GM21576 (cell line): ENCODE data around the gene UBD.
A peak's percentile ranks its signal among the peaks of the same experiment; 100 is the strongest.

Experiments used
- ATAC-seq: cut with Tn5 transposase; IDR thresholded peaks from one replicate; pipeline ENCODE4 v1.9.1; 2021; ENCODE audit warnings: mild to moderate bottlenecking, moderate library complexity; ENCODE audit not compliant: unreplicated experiment

UBD gene

DNA sequence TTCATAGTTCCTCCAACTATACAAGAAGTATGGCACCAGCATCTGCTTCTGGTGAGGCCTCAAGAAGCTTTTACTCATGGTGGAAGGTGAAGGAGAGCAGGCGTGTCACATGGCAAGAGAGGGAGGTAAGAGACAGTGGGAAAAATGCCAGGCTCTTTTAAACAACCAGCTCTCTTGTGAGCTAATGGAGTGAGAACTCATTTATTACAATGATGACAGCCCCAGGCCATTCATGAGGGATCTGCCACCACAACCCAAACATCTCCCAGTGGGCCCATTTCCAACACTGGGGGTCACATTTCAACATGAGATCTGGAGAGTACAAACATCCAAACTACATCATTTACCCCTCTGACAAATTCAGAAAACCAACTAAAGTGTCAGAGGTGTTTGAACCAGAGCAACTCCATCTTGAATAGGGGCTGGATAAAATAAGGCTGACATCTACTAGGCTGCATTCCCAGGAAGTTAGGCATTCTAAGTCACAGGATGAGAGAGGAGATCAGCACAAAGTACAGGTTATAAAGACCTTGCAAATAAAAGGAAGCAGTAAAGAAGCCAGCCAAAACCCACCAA is 2.2 kb upstream of the UBD start:
- no peak for ATAC-seq

DNA sequence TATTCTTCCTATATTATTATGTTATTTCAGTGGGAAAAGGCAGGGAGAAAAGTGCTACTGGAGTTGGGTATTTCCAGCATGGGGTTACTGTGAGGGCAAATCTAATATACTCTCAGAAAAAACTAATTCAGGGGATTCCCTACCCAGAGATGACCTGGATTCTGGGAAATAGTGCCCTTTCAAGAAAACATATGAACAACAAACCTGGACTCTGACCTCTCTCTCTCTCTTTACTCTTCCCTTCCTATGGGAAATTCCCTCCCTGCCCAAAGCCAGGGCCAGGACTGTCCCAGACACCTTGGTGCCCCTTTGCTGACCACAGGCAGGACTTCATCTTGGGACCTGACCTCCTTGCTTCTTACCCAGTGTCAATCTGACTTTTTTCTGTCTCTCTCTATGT is 1.6 kb upstream of the UBD start:
- ATAC-seq, result no peak

DNA sequence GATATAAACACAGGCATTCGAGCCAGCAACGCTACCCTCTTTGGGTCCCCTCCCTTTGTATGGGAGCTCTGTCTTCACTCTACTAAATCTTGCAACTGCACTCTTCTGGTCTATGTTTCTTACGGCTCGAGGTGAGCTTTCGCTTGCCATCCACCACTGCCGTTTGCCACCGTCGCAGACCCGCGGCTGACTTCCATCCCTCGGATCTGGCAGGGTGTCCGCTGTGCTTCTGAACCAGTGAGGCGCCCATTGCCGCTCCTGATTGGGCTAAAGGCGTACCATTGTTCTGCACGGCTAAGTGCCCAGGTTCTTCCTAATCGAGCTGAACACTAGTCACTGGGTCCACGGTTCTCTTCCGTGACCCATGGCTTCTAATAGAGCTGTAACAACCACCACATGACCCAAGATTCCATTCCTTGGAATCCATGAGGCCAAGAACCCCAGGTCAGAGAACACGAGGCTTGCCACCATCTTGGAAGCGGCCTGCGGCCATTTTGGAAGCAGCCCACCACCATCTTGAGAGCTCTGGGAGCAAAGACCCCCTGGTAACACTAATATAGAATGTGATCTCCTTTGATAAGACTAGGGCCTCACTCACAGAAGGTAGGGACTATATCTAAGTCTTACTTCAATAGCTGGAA is 973 bp downstream of the UBD start:
- no peak for ATAC-seq

DNA sequence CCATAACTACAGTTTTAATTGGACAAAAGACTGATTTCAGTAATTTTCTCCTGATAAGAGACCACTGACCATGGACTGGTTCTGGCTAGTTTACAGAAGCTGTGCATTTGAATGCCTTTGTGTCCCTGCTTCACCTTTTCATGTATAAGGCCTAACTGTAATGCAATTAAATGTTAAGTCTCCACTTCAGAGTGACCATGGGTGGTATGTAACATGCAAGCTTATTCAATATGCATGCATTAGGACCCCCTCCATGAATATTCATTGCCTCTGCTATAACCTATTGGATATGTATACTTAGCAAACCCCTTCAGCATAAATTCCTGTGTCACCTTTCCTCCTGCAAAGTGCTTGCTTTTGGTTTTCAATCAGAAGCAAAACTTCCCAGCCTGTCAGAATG is 2.2 kb downstream of the UBD start:
- no peak for ATAC-seq

- ATAC-seq, result no peak
These were observed 4.8 kb downstream of the UBD start for GRCh38 chr6:29554764-29555163.

GRCh38 chr6:29553268-29554057 is 6.1 kb downstream of the UBD start:
- no peak for ATAC-seq

DNA sequence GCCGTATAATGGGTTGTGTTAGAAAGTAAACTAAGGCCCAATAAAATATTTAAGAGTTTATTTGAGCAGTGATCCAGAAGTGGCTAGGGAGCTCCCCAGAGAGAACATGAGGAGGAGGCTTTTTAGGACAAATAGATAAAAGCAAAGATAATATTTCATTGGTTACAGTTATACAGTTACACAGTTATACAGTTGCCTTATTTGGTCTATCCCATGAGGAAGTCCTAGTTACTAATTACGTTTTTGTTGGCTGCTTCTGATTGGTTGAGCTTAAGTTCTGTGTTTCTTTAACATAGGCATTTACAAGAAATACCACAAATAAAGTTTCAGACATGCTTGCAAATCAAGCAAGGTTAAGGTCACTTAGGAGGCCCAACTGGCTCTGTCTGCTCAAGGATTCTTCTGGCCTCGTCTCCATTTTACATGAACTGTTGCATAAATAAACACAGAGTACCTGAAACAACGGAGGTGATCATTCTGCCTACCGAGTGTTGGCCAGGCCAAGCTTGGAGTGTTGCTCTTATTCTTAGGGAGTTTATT is 7.0 kb downstream of the UBD start:
- ATAC-seq, result peak; percentile 82

GRCh38 chr6:29547573-29547972 is 12.0 kb downstream of the UBD start:
- ATAC-seq, result no peak

- ATAC-seq, result no peak
These were observed 21.7 kb downstream of the UBD start for GRCh38 chr6:29537714-29538403.

- no peak for ATAC-seq
These were observed 27.1 kb downstream of the UBD start for GRCh38 chr6:29532320-29532951.

DNA sequence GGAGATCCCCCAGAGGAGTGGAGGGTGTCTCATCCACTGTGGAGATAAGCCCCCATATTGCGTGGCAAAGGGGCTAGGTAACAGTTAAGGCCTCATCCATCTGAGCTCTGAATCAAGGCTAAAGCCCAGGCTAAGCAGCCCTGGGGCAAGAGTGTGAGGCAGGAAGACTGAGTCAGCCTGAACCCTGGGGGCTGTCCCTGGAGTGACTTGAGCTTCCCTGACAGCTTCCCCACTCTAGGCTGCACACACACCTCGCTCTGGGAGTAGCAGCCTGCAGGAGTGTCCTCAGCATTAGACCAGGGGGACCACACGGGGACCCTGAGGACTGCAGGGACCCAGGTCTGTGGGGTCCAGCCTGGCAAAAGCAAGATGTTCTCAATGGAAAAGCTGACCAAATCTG is 27.9 kb downstream of the UBD start:
- peak; percentile 54 for ATAC-seq

DNA sequence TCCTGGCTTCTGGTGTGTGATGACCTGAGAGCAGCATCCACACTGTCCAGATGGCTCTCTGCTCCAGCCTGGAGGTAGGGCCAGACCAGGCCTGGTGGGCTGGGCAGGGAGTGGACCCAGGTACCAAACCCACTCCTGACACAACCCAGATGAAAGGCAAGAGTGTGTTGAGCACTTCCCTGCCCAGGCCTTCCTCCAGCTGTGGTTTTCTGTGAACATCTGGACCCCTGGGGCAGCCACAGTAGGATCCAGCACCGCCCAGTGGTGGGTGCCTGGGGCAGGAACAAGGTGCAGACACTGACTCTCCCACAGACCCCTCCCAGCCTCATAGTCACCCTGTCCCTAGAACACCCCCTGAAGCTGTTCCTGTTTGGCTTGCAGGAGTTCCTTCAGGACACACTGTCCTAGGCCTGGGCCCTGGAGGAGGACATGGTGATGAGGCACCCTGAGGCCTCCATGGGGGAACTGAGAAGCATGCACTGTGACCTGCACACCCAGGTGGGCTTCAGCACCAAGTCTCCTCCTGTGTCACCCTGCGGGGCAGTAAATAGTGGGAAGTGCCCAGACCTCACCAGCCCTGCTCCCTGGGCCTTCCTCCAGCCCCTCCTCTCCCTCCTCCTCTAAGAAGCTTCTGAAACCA is 28.7 kb downstream of the UBD start:
- ATAC-seq, result no peak

- no peak for ATAC-seq
These were observed 29.6 kb downstream of the UBD start for GRCh38 chr6:29529956-29530355.

- ATAC-seq, result no peak
These were observed 30.5 kb downstream of the UBD start for GRCh38 chr6:29528988-29529560.

DNA sequence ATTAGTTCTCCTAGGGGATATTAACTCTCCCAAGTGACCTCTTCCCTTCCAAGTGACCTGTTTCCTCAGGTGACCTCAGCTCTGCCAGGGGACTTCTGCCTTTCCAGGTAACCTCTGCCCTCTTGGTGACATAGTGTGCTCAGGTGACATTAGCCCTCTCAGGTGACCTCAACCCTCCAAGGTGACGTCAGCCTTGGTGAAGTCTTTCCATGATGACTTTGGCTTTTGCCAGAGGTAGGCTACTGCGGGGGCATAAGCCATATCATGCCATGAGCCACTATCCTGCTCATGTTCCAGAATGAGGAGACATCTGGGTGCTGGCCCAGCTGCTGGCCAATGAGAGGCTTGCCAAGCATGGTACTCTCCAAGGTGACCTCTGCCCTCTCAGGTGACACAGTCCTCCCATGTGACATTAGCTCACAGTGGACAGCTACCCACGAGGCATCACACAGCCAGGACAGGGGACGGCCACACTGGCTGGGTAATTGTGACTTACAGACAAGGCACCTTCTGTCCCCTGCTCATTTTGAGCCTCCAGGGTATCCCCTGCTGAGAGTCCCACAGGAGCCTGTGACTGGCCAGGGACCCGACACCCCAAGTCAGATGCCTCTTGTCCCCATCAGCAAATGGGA is 31.1 kb downstream of the UBD start:
- no peak for ATAC-seq

- ATAC-seq, result no peak
These were observed 32.0 kb downstream of the UBD start for GRCh38 chr6:29527564-29527963.

GRCh38 chr6:29527126-29527525 is 32.4 kb downstream of the UBD start:
- no peak for ATAC-seq

- no peak for ATAC-seq
These were observed 34.3 kb downstream of the UBD start for GRCh38 chr6:29525311-29525639.

DNA sequence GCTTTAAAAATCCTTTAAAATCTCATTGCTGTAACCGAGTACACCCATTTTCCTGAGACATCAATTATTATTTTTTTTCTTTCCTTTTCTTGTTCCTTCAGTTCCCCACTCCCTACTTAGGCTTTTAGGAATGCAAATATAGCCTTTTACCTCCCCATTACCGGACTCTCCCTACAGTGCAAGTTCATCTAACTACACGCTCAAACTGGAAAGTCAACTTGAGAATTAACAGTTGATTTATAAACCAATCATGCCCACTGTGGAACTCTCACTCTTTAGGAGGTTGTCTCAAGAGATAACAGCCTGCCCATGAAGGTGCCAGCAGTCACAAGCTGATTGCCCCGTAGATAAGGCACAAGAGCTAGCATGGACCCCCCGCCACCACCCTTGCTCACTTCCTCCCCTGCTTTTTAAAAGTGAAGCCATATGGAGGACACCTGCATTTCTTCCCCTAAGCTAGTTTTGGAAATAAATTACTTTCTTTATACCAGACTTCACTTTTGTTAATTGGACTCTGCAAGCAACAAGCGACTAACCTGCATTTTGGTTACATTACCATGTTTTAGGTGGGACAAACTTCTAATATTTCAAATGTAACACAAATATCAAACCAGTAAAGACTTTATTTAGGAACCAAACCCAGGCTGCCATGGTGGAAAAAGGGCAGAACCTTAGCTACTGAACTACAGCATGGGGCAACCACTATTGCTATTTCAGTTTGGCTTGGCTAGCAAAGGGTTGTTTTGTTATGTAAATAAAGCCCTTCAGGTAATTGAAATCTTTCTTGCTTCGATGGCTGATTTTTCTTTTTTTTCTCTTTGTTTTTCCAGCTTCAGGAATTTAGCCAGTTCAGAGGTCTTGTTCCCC is 34.9 kb downstream of the UBD start:
- no peak for ATAC-seq
